ENCODE measurements around the gene PCDHB14. TPM values are rescaled to one million over a fixed set of nuclear protein-coding genes. Genes with fewer than 3 reads are reported as not detected.
"Not testable (repeated sequence)": the region's sequence is repeated elsewhere in the genome, so short reads cannot be mapped to it uniquely, and the experiment has no call there.

The PCDHB14 gene
- total RNA-seq (10.1 TPM), polyA plus RNA-seq (8.2 TPM)

GRCh38 chr5:141223112-141223783, at the start of gene PCDHB14:
TSS of gene PCDHB14 (plus strand) at chr5:141223343. CDS start at chr5:141223506, 163 bp downstream.
- H3K27ac ChIP-seq (ENCODE audit: low read depth) = no peak within 1 kb of the TSS
- peak within 1 kb of the TSS; percentile 29 for H3K4me3 ChIP-seq (ENCODE audit: low read depth, low read length)
- no peaks in the 10 kb centered on the region for H3K4me1 ChIP-seq (ENCODE audit: insufficient read depth)
- 23% methylated on average over 15 of the region's 15 CpGs for WGBS
- no peak for DNase-seq (ENCODE audit: extremely low spot score)
- H3K36me3 ChIP-seq (ENCODE audit: insufficient read depth) = no peaks in the 10 kb centered on the region

- H3K4me1 ChIP-seq (ENCODE audit: insufficient read depth); H3K36me3 ChIP-seq (ENCODE audit: insufficient read depth); H3K27ac ChIP-seq (ENCODE audit: low read depth); DNase-seq (ENCODE audit: extremely low spot score); H3K4me3 ChIP-seq (ENCODE audit: low read depth, low read length): not testable (repeated sequence)
- WGBS = 40% methylated on average over 79 of the region's 79 CpGs
Measured at GRCh38 chr5:141174291-141175104, 48.6 kb upstream of the PCDHB14 start.

GRCh38 chr5:141175933-141176332, 47.2 kb upstream of the PCDHB14 start:
- Histone ChIP-seq H3K27ac (ENCODE audit: low read depth) (no peak overlapping the region), H3K4me1 (ENCODE audit: insufficient read depth) (no peaks in the 10 kb centered on the region), H3K36me3 (ENCODE audit: insufficient read depth) (no peaks in the 10 kb centered on the region), H3K4me3 (ENCODE audit: low read depth, low read length) (no peak overlapping the region)
- 72% methylated on average over 1 of the region's 1 CpG for WGBS
- DNase-seq (ENCODE audit: extremely low spot score) = no peak

- not testable (repeated sequence) for H3K36me3 ChIP-seq (ENCODE audit: insufficient read depth); H3K4me3 ChIP-seq (ENCODE audit: low read depth, low read length); H3K27ac ChIP-seq (ENCODE audit: low read depth); DNase-seq (ENCODE audit: extremely low spot score); H3K4me1 ChIP-seq (ENCODE audit: insufficient read depth)
- WGBS = 24% methylated on average over 14 of the region's 18 CpGs
Measured at GRCh38 chr5:141177577-141178191, 45.5 kb upstream of the PCDHB14 start, which contains the start of gene PCDHB8. TSS of gene PCDHB8 (plus strand) at chr5:141177790. CDS start at chr5:141178035, 245 bp downstream.

GRCh38 chr5:141179371-141179770, 43.8 kb upstream of the PCDHB14 start:
- not testable (repeated sequence) for H3K4me3 ChIP-seq (ENCODE audit: low read depth, low read length); H3K36me3 ChIP-seq (ENCODE audit: insufficient read depth); H3K4me1 ChIP-seq (ENCODE audit: insufficient read depth); H3K27ac ChIP-seq (ENCODE audit: low read depth); DNase-seq (ENCODE audit: extremely low spot score)
- whole genome bisulfite sequencing = 44% methylated on average over 32 of the region's 39 CpGs

GRCh38 chr5:141179876-141180275, 43.3 kb upstream of the PCDHB14 start:
- not testable (repeated sequence) for H3K4me1 ChIP-seq (ENCODE audit: insufficient read depth); H3K27ac ChIP-seq (ENCODE audit: low read depth); DNase-seq (ENCODE audit: extremely low spot score); H3K36me3 ChIP-seq (ENCODE audit: insufficient read depth); H3K4me3 ChIP-seq (ENCODE audit: low read depth, low read length)
- WGBS = 28% methylated on average over 24 of the region's 32 CpGs

GRCh38 chr5:141180313-141180712, 42.8 kb upstream of the PCDHB14 start:
- Histone ChIP-seq H3K4me3 (ENCODE audit: low read depth, low read length) (no peak overlapping the region), H3K27ac (ENCODE audit: low read depth) (no peak overlapping the region), H3K4me1 (ENCODE audit: insufficient read depth) (no peaks in the 10 kb centered on the region), H3K36me3 (ENCODE audit: insufficient read depth) (no peaks in the 10 kb centered on the region)
- DNase-seq (ENCODE audit: extremely low spot score) = no peak
- WGBS = 52% methylated on average over 1 of the region's 1 CpG

- Histone ChIP-seq H3K4me3 (ENCODE audit: low read depth, low read length) (peak within 1 kb of the TSS; percentile 10), H3K4me1 (ENCODE audit: insufficient read depth) (no peaks in the 10 kb centered on the region), H3K36me3 (ENCODE audit: insufficient read depth) (no peaks in the 10 kb centered on the region), H3K27ac (ENCODE audit: low read depth) (no peak within 1 kb of the TSS)
- no peak for DNase-seq (ENCODE audit: extremely low spot score)
- WGBS = 10% methylated on average over 13 of the region's 13 CpGs
Measured at GRCh38 chr5:141182248-141182647, 40.9 kb upstream of the PCDHB14 start, which contains the start of gene PCDHB16. TSS of gene PCDHB16 (plus strand) at chr5:141182387. CDS start at chr5:141182560, 173 bp downstream.

GRCh38 chr5:141184117-141184855, 38.9 kb upstream of the PCDHB14 start:
- WGBS = 30% methylated on average over 45 of the region's 69 CpGs
- not testable (repeated sequence) for H3K4me3 ChIP-seq (ENCODE audit: low read depth, low read length); H3K36me3 ChIP-seq (ENCODE audit: insufficient read depth); DNase-seq (ENCODE audit: extremely low spot score); H3K27ac ChIP-seq (ENCODE audit: low read depth); H3K4me1 ChIP-seq (ENCODE audit: insufficient read depth)

- Histone ChIP-seq H3K36me3 (ENCODE audit: insufficient read depth) (no peaks in the 10 kb centered on the region), H3K27ac (ENCODE audit: low read depth) (no peak within 1 kb of the TSS), H3K4me1 (ENCODE audit: insufficient read depth) (no peaks in the 10 kb centered on the region), H3K4me3 (ENCODE audit: low read depth, low read length) (no peak within 1 kb of the TSS)
- WGBS = 17% methylated on average over 9 of the region's 9 CpGs
- no peak for DNase-seq (ENCODE audit: extremely low spot score)
Measured at GRCh38 chr5:141186897-141187512, 36.1 kb upstream of the PCDHB14 start, which contains the start of gene PCDHB9. TSS of gene PCDHB9 (plus strand) at chr5:141187161. CDS start at chr5:141187319, 158 bp downstream.

- not testable (repeated sequence) for H3K4me1 ChIP-seq (ENCODE audit: insufficient read depth); DNase-seq (ENCODE audit: extremely low spot score); H3K27ac ChIP-seq (ENCODE audit: low read depth); H3K4me3 ChIP-seq (ENCODE audit: low read depth, low read length); H3K36me3 ChIP-seq (ENCODE audit: insufficient read depth)
- 30% methylated on average over 35 of the region's 37 CpGs for whole genome bisulfite sequencing
Measured at GRCh38 chr5:141188682-141189081, 34.5 kb upstream of the PCDHB14 start.

- not testable (repeated sequence) for H3K4me3 ChIP-seq (ENCODE audit: low read depth, low read length); DNase-seq (ENCODE audit: extremely low spot score); H3K27ac ChIP-seq (ENCODE audit: low read depth); H3K4me1 ChIP-seq (ENCODE audit: insufficient read depth); H3K36me3 ChIP-seq (ENCODE audit: insufficient read depth)
- WGBS = 24% methylated on average over 27 of the region's 35 CpGs
Measured at GRCh38 chr5:141189131-141189530, 34.0 kb upstream of the PCDHB14 start.

All from urinary bladder (tissue), 4 donors.